ENCODE measurements around the gene NHSL1. TPM values are rescaled to one million over a fixed set of nuclear protein-coding genes. Genes with fewer than 3 reads are reported as not detected.

Gene NHSL1
- total RNA-seq, 2 donors from 2014 or later = 13.3 to 15.5 TPM

DNA sequence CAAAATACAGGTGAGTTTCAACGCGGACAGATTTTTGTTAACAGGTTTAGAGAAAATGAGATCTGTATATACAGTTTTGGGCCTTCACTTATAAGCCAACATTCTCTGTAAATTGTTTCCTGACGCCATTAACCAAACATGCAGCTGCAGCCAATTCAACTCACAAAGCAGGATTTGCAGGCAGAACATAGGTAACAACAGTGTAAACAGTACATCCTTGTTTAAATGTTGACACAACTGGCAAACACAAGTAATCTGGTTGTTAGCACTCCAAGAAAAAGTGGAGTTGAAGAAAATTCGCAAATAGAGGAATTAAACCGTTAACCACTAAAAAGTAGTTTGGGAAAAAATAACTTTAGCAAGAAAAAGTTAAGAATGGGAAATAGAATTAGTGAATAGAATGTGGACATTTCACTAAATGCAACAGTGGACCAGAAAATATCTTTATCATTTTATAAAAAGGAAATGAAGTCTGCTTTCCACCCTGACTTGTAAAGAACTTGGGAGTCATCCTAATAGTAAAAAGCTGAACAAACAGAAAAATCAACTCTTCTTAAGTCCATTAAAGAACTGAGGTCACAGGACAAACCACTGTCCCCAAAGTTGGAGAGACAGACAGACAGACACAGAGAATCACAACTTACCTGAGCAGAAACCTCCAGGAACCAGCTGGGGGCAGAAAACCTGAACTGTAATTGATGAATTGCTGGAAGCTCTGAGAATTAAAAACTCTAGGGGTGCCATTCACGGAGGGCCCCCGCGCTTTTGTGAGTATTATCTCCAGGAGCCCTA lies 111.5 kb downstream of the NHSL1 start:
- intact Hi-C loops (cut with DNase I) = no loop called here
- no peak for DNase-seq (ENCODE audit: low spot score)

DNA sequence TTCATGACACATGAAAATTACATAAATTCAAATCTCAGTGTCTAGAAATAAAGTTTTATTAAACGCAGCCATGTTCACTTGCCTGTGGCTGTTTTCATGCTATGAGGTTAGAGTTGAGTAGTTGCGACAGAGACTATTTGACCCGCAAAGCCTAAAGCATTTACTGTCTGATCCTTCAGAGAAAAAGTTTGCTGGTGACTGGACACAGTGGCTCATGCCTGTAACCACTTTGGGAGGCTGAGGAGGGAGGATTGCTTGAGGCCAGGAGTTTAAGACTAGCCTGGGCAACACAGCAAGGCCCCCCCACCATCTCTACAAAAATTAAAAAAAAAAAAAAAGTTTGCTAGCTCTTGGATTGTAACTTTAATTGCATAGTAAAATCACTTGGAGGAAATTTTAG lies 112.4 kb downstream of the NHSL1 start:
- DNase-seq (ENCODE audit: low spot score) = no peak
- intact Hi-C loops (cut with DNase I) = no loop called here

DNA sequence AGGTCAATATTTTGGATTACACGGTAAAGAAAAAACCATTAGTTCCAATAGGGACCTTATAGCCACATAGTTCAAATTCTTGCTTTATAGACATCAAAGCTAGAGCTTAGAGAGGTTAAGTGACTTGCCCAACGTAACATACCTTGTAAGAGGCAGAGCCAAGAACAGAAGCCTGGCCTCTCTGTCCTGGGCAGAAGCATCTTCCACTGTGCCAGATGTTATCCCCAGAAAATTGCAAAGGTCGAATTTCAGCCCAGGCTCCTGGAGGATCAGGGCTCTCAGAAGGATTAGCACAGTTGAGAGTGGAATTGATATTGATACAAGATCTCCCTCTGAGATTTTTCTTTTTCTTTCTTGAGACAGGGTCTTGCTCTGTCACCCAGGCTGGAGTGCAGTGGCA lies 115.5 kb downstream of the NHSL1 start:
- intact Hi-C loops (cut with DNase I) = no loop called here
- DNase-seq (ENCODE audit: low spot score) = no peak

DNA sequence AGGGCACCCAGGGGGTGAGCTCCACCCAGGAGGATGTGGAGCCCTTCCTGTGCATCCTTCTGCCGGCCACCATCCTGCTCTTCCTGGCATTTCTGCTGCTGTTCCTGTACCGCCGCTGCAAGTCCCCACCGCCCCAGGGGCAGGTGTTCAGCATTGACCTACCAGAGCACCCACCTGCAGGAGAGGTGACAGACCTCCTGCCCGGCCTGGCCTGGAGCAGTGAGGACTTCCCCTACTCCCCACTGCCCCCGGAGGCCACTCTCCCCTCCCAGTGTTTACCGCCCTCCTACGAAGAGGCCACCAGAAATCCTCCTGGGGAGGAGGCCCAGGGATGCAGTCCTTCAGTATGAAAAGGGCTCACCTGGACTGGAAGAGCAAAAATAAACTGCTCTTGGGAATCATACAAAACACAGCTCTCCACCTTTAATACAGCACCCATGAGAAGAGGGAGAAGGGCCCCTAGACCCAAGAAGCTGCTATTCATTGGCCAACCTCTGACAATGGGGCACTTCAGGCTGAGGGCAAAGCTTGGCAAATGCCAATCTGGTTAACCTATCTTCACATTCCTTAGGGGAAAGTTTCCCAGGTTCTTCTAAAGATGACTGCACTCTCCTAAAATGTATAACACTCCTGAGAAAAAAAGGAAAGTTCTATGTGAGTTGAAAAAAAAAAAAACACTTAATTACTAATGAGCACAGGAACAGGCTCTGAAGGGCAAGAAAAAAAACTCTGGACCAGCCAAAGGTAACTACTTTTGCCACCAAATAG lies 116.6 kb downstream of the NHSL1 start:
- intact Hi-C loops (cut with DNase I) = no loop called here
- no peak for DNase-seq (ENCODE audit: low spot score)

DNA sequence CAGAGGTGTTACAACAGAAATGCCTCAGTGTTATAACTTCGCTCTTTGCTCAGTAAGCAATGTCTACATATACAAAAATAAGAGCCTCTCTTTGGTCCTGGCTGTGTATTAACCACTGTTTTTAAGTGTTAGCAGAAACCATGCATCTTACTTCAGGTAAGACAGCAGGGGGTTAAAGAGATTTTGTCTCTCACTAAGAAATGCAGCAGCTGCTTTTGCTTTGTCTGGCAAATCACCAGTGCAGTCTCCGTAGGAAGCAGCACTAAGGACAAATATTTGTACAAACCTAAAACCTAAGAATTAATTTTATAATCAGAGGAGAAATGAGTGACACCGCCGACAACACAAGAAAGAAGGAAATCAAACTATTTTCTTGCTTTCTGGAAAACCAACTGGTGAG lies 120.8 kb downstream of the NHSL1 start:
- no peak for DNase-seq (ENCODE audit: low spot score)
- intact Hi-C loops (cut with DNase I) = no loop called here

DNA sequence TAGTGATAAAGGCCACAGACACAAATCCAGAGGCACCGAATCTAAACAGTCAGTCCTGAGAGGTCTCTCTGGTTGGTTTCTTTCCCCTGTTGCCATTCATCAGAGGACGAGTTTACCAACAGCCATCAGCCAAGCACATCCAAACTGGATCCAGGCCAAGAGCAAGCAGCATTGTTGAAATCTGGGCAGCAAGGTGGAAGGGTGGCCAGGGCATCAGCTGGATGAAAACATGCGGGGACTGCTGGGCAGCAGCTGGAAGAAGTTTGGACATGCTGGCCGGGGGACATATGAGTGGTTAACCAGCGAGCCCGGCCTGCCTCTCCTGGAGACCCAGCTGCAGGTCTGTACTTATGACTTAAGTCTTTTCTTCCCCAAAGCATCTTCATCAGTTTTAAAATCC lies 121.5 kb downstream of the NHSL1 start, which contains the start of gene SMIM28:
SMIM28 (plus strand) TSS at position 62 of the 400 bp plus-strand sequence; CDS start at position 230, 168 bp downstream.
- intact Hi-C loops (cut with DNase I) = no loop called here
- DNase-seq (ENCODE audit: low spot score) = no peak

DNA sequence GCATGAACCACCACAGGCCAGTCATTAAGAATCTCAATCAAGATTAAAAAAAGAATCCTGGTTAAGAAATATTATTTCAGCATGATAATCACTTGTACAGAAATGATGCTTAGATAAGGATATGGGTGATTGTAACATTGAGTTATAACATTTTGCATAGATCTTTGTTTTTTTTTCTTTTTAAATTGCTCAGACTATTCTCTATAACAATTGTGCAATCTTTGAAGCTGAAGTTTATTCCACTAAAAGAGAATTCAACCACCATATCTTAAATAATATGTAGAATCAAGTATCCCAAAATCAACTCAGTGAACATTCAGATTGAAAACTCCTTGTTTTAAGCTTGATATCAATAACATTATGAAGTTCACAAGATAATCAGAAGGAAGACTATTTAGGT lies 122.3 kb downstream of the NHSL1 start:
- intact Hi-C loops (cut with DNase I) = no loop called here
- no peak for DNase-seq (ENCODE audit: low spot score)

DNA sequence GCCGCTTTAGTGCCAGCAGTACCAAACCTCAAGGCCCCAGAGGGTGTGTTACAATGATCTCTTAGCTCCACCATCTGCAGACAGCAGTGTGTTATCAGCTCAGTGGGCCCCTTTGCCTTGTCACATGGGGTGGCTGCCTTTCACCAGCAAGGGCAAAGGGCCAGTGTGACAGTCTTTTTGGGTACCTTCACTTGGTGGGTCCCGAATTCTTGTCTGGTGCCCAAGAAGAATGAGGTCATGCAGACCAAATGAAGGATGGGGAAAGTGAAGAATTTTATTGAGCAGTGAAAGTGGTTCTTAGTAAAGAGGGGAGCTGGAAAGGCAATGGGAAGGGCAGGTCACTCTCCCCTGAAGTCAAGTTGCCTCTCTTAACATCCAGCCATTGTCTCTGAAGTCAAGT lies 124.5 kb downstream of the NHSL1 start:
- DNase-seq (ENCODE audit: low spot score) = no peak
- intact Hi-C loops (cut with DNase I) = no loop called here

DNA sequence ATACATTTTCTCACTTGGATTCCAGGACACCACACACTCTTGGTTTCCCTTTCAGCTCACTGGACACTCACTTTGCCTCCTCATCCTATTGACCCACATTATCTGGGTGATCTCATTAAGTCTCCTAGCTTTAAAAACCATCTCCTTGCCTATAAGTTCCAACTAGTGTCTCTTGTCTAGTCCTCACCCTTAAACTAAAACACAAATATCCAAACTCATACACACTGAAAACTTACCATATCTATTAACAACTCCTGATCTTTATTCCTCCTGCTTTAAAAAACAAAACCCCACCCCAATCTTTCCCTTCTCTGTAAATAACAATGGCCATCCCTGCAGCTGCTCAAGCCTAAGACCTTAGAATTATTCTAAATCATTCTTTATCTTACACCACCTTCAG lies 125.1 kb downstream of the NHSL1 start:
- DNase-seq (ENCODE audit: low spot score) = no peak
- intact Hi-C loops (cut with DNase I) = no loop called here

DNA sequence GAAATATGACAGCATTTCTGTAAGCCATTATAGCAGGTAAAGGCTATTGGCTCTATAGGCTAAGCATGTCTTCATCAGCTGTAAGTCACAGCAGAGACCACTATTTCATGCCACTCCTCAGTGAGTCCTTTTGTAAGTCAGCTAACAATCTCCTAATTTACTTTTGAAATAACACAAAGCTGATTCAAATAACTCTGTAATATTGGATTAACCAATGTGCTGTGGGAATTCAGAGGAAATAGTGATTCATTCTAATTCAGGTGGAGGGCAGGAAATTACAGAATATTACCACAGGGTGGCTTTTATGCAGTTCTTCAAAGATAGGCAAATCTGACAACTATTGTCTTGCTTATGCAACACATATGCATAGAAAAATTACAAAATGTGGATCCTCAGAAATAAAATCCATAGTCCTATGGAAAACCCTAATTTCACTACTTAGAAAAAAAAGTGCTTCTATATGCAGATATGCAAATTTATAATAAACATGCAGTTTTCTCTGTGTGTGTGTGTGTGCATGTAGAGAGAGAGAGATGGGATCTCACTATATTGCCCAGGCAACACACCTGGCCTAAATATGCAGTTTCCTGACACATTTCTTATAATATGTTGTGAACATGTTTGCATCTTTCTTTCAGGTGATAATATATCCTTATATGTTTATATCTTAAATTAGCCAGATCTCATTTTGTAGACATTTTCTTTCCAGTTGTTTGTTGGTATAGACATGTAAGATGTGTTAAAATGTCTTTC lies 126.4 kb downstream of the NHSL1 start:
- intact Hi-C loops (cut with DNase I) = no loop called here

More for the DNA sequence above, 126.4 kb downstream of the NHSL1 start:
- DNase-seq (ENCODE audit: low spot score) = no peak

Small RNAs within 50 kb of the gene (microRNA-seq; reads per million reads assigned to microRNA genes)
- gene MIR3145 (ENCODE audit: borderline microRNAs expressed in 2 of 2) = 0.26 to 0.65 reads per million in 2 donors

Other genes with a start within 250 kb of the NHSL1 start
- not detected for gene SMIM28, start 121.6 kb downstream of the NHSL1 start, total RNA-seq
- gene HEBP2, start 95.3 kb downstream of the NHSL1 start, total RNA-seq = 10 to 100 TPM; 61.0 to 78.9 TPM